Gastroesophageal sphincter (tissue), 3 donors: ENCODE data around the gene ABHD14A.

Experiments
- EP300 ChIP-seq: sonication (generic); formaldehyde crosslinking; IDR thresholded peaks from one replicate; pipeline ENCODE4 v1.6.1; 2017; ENCODE audit warnings: antibody characterized with exemption, mild to moderate bottlenecking
- POLR2A ChIP-seq, 2 donors: fragments of 450-650 bp; IDR thresholded peaks; one replicate each; pipeline ENCODE4 v1.6.1; 2017; ENCODE audit warnings: antibody characterized with exemption in 2 of 2, mild to moderate bottlenecking in 2 of 2, moderate library complexity in 1 of 2
- TF ChIP-seq, protein P1 (sequence below), 4 experiments: fragments of 200-600 bp in 2 of 4; fragments of 450-650 bp in 2 of 4; sonication (generic) in 1 of 4; IDR thresholded peaks; one replicate each; pipeline ENCODE4 v1.5.1; 2017 to 2019; ENCODE audit warnings: antibody characterized with exemption in 4 of 4, mild to moderate bottlenecking in 2 of 4, moderate library complexity in 2 of 4

DNA sequence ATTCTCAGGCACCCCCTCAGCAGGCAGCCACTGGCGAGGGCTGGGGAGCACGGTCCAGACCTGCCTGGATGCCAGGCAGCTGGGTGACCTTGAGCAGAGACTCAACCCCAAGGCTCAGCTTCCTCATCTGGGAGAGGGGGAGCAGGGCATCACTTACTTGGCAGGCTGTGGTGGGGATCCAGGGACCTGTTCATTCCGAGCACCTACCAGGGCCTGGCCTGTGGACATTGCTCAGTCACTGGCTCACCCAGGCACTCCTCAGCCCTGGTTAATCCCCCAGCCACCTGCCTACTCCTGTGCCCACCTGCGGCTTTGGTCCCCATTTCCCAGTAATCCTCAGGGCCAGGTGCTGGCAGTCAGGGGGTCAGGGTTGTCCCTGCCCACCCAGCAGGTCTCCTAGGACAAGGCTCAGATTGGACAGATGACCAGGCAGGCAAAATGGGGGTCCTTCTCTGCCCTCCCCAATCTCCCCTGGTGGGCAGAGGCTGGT lies 30.1 kb downstream of the ABHD14A start:
- TF ChIP-seq, protein P1, sequence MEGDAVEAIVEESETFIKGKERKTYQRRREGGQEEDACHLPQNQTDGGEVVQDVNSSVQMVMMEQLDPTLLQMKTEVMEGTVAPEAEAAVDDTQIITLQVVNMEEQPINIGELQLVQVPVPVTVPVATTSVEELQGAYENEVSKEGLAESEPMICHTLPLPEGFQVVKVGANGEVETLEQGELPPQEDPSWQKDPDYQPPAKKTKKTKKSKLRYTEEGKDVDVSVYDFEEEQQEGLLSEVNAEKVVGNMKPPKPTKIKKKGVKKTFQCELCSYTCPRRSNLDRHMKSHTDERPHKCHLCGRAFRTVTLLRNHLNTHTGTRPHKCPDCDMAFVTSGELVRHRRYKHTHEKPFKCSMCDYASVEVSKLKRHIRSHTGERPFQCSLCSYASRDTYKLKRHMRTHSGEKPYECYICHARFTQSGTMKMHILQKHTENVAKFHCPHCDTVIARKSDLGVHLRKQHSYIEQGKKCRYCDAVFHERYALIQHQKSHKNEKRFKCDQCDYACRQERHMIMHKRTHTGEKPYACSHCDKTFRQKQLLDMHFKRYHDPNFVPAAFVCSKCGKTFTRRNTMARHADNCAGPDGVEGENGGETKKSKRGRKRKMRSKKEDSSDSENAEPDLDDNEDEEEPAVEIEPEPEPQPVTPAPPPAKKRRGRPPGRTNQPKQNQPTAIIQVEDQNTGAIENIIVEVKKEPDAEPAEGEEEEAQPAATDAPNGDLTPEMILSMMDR (IDR thresholded peaks at IDR 0.05), result no peak
- no peak for TF ChIP-seq EP300
- no peak for TF ChIP-seq POLR2A (IDR thresholded peaks at IDR 0.05)
